Measurements from ENCODE around the gene PGF.
A peak's percentile ranks its signal among the peaks of the same experiment; 100 is the strongest.
"Not testable (repeated sequence)": the region's sequence is repeated elsewhere in the genome, so short reads cannot be mapped to it uniquely, and the experiment has no call there.

Gene PGF

GRCh38 chr14:74955229-74956026 lies at the start of gene PGF:
TSS of gene PGF (minus strand) at chr14:74955597. CDS start at chr14:74955242, 355 bp downstream.
- DNase-seq (ENCODE audit: low read depth in 2 of 2, low spot score in 1 of 2), result no peak

GRCh38 chr14:75003250-75004027 lies 48.0 kb upstream of the PGF start:
- DNase-seq (ENCODE audit: low read depth in 2 of 2, low spot score in 1 of 2), result no peak

GRCh38 chr14:75002392-75003249 lies 47.2 kb upstream of the PGF start, which contains the start of gene EIF2B2:
TSS of gene EIF2B2 (plus strand) at chr14:75002921. CDS start at chr14:75002991, 70 bp downstream.
- DNase-seq (ENCODE audit: low read depth in 2 of 2, low spot score in 1 of 2), result peak; percentile 97 to 99

- DNase-seq (ENCODE audit: low read depth in 2 of 2, low spot score in 1 of 2), result no peak
These were observed 46.5 kb upstream of the PGF start for GRCh38 chr14:75001899-75002298.

GRCh38 chr14:75001261-75001660 lies 45.9 kb upstream of the PGF start:
- no peak for DNase-seq (ENCODE audit: low read depth in 2 of 2, low spot score in 1 of 2)

- DNase-seq (ENCODE audit: low read depth in 2 of 2, low spot score in 1 of 2), result not testable (repeated sequence)
These were observed 40.4 kb upstream of the PGF start for GRCh38 chr14:74995781-74996180.

GRCh38 chr14:74994182-74994581 lies 38.8 kb upstream of the PGF start:
- not testable (repeated sequence) for DNase-seq (ENCODE audit: low read depth in 2 of 2, low spot score in 1 of 2)

- DNase-seq (ENCODE audit: low read depth in 2 of 2, low spot score in 1 of 2), result no peak
These were observed 33.6 kb upstream of the PGF start for GRCh38 chr14:74988993-74989392.

- DNase-seq (ENCODE audit: low read depth in 2 of 2, low spot score in 1 of 2), result no peak
These were observed 32.7 kb upstream of the PGF start for GRCh38 chr14:74988131-74988530.

GRCh38 chr14:74985806-74986205 lies 30.4 kb upstream of the PGF start:
- DNase-seq (ENCODE audit: low read depth in 2 of 2, low spot score in 1 of 2), result no peak

- DNase-seq (ENCODE audit: low read depth in 2 of 2, low spot score in 1 of 2), result no peak
These were observed 29.6 kb upstream of the PGF start for GRCh38 chr14:74985028-74985310.

GRCh38 chr14:74984236-74985027 lies 29.0 kb upstream of the PGF start:
- DNase-seq (ENCODE audit: low read depth in 2 of 2, low spot score in 1 of 2), result no peak

GRCh38 chr14:74983343-74983742 lies 27.9 kb upstream of the PGF start:
- DNase-seq (ENCODE audit: low read depth in 2 of 2, low spot score in 1 of 2), result no peak

- no peak for DNase-seq (ENCODE audit: low read depth in 2 of 2, low spot score in 1 of 2)
These were observed 27.3 kb upstream of the PGF start for GRCh38 chr14:74982661-74983060.

- DNase-seq (ENCODE audit: low read depth in 2 of 2, low spot score in 1 of 2), result no peak
These were observed 26.4 kb upstream of the PGF start for GRCh38 chr14:74981833-74982232.

- DNase-seq (ENCODE audit: low read depth in 2 of 2, low spot score in 1 of 2), result no peak
These were observed 26.0 kb upstream of the PGF start for GRCh38 chr14:74981462-74981782.

- DNase-seq (ENCODE audit: low read depth in 2 of 2, low spot score in 1 of 2), result no peak
These were observed 25.5 kb upstream of the PGF start for GRCh38 chr14:74980731-74981461.

GRCh38 chr14:74980398-74980730 lies 25.0 kb upstream of the PGF start:
- no peak for DNase-seq (ENCODE audit: low read depth in 2 of 2, low spot score in 1 of 2)

- DNase-seq (ENCODE audit: low read depth in 2 of 2, low spot score in 1 of 2), result no peak
These were observed 24.3 kb upstream of the PGF start for GRCh38 chr14:74979442-74980397.

All from stimulated activated CD8-positive, alpha-beta memory T cell treated with anti-CD3 and anti-CD28 coated beads, Interleukin-4, amount 100 ng/mL, for 4 hours (primary cell).